Vagina (tissue), 2 donors: ENCODE measurements around the gene NCEH1. TPM values are rescaled to one million over a fixed set of nuclear protein-coding genes. Genes with fewer than 3 reads are reported as not detected.

Experiments used
- DNase-seq, 2 donors: peaks; one replicate each; pipeline ENCODE4 v3.0.0-alpha.2; 2017; ENCODE audit errors: extremely low spot score in 2 of 2
- H3K27ac ChIP-seq: fragments of 200-600 bp; sonication (generic); one replicate; pipeline ENCODE4 v1.5.1; 2019
- H3K27me3 ChIP-seq: fragments of 200-600 bp; sonication (generic); one replicate; pipeline ENCODE4 v1.5.1; 2019
- H3K36me3 ChIP-seq, 2 donors: fragments of 200-600 bp; sonication (generic); one replicate each; pipeline ENCODE4 v1.5.1; 2017 to 2019
- H3K4me1 ChIP-seq: fragments of 200-600 bp; sonication (generic); one replicate; pipeline ENCODE4 v1.5.1; 2019
- H3K4me3 ChIP-seq, 2 donors: fragments of 200-600 bp; sonication (generic); 1 replicate in 1 of 2; 2 replicates in 1 of 2; pipeline ENCODE4 v1.5.1; 2016 to 2019
- H3K9me3 ChIP-seq: fragments of 200-600 bp; sonication (generic); one replicate; pipeline ENCODE4 v1.5.1; 2019
- CTCF ChIP-seq, 3 experiments: fragments of 450-650 bp in 2 of 3; fragments of 200-600 bp in 1 of 3; sonication (generic) in 1 of 3; IDR thresholded peaks; one replicate each; pipeline ENCODE4 v1.5.1; 2017 to 2019; ENCODE audit warnings: antibody characterized with exemption in 3 of 3, mild to moderate bottlenecking in 2 of 3, moderate library complexity in 2 of 3
- POLR2A ChIP-seq, 2 donors: fragments of 450-650 bp; IDR thresholded peaks; one replicate each; pipeline ENCODE4 v1.6.1; 2017; ENCODE audit warnings: antibody characterized with exemption in 2 of 2, mild to moderate bottlenecking in 2 of 2, moderate library complexity in 2 of 2
- POLR2AphosphoS5 ChIP-seq, 2 donors: sonication (generic); formaldehyde crosslinking; IDR thresholded peaks; one replicate each; pipeline ENCODE4 v1.9.0; 2017; ENCODE audit warnings: antibody characterized with exemption in 2 of 2, mild to moderate bottlenecking in 2 of 2, low read depth in 1 of 2; ENCODE audit not compliant: insufficient read depth in 1 of 2
- intact Hi-C: fragments of 100-400 bp; cut with DNase I; formaldehyde crosslinking; loops from one replicate; pipeline ENCODE4 v1.15.1; 2023
- total RNA-seq: library from RNA; depleted of rRNA; stranded (reverse); fragments of >200 nt; gene quantifications from one replicate; pipeline ENCODE4 v1.2.3, GENCODE V29; 2016

Gene NCEH1
- total RNA-seq, 1 donor from 2014 or later, result 7.4 TPM

DNA sequence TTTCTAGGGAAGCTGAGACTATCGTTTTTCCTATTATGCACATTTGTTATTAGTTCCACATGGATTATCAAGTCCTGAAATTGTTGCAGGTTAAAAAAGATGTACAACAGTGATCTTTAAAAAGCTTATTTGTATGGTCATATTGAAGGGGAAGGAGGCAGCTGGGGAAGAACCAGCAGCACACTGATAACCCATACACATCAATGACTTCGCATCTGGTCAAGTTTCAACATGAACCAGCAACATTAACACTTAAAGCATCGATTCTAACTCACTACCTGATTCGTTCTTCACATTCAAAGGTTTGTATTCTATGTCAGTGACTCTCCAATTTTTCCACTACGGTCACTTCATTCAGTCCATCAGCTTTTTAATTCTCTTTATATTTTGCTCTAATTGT is 56.4 kb downstream of the NCEH1 start:
- Histone ChIP-seq H3K4me1 (no peaks in the 10 kb centered on the region), H3K9me3 (no peaks in the 10 kb centered on the region), H3K27ac (no peak overlapping the region), H3K36me3 (no peaks in the 10 kb centered on the region), H3K4me3 (no peak overlapping the region), H3K27me3 (no peaks in the 10 kb centered on the region)
- intact Hi-C loops, result no loop called here
- no peak for DNase-seq
- TF ChIP-seq POLR2AphosphoS5 (IDR thresholded peaks at IDR 0.05; ENCODE audit: insufficient read depth in 1 of 2, low read depth in 1 of 2) (no peak), POLR2A (IDR thresholded peaks at IDR 0.05) (no peak), CTCF (IDR thresholded peaks at IDR 0.05) (no peak)

- H3K9me3 ChIP-seq, result no peaks in the 10 kb centered on the region
- no peak overlapping the region for H3K4me3 ChIP-seq
- intact Hi-C loops, result no loop called here
- no peak overlapping the region for H3K27ac ChIP-seq
- H3K4me1 ChIP-seq, result peaks cover 7% of the 10 kb centered on the region
- no peak for TF ChIP-seq POLR2A (IDR thresholded peaks at IDR 0.05)
- no peak for TF ChIP-seq CTCF (IDR thresholded peaks at IDR 0.05)
- no peak for TF ChIP-seq POLR2AphosphoS5 (IDR thresholded peaks at IDR 0.05; ENCODE audit: insufficient read depth in 1 of 2, low read depth in 1 of 2)
- no peaks in the 10 kb centered on the region for H3K27me3 ChIP-seq
- H3K36me3 ChIP-seq, result no peaks in the 10 kb centered on the region
- no peak for DNase-seq
Measured at GRCh38 chr3:172653004-172653572, 57.8 kb downstream of the NCEH1 start.

GRCh38 chr3:172651936-172652625 is 58.8 kb downstream of the NCEH1 start:
- intact Hi-C loops, result no loop called here
- no peak overlapping the region for H3K27ac ChIP-seq
- peaks cover 17% of the 10 kb centered on the region for H3K4me1 ChIP-seq
- no peaks in the 10 kb centered on the region for H3K27me3 ChIP-seq
- no peaks in the 10 kb centered on the region for H3K9me3 ChIP-seq
- H3K4me3 ChIP-seq, result no peak overlapping the region
- DNase-seq, result no peak
- no peaks in the 10 kb centered on the region for H3K36me3 ChIP-seq
- TF ChIP-seq POLR2AphosphoS5 (IDR thresholded peaks at IDR 0.05; ENCODE audit: insufficient read depth in 1 of 2, low read depth in 1 of 2) (no peak), POLR2A (IDR thresholded peaks at IDR 0.05) (no peak), CTCF (IDR thresholded peaks at IDR 0.05) (no peak)

DNA sequence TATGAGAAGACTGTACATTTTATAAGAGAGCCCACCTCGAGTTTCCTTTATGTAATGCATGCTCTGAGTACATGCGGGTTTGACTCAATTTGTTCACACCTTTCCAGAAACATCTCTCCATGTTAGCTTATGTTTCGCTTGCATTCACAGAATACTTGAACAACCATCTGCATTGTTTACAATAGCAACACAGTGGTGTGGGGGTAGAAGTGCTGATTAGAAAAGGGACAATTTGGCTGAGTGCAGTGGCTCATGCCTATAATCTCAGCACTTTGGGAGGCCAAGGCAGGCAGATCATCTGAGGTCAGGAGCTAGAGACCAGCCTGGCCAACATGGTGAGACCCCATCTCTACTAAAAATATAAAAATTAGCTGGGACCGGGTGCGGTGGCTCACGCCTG is 60.9 kb downstream of the NCEH1 start:
- Histone ChIP-seq H3K36me3 (no peaks in the 10 kb centered on the region), H3K9me3 (no peaks in the 10 kb centered on the region), H3K27me3 (no peaks in the 10 kb centered on the region), H3K4me3 (no peak overlapping the region), H3K4me1 (peaks cover 28% of the 10 kb centered on the region), H3K27ac (no peak overlapping the region)
- intact Hi-C loops, result no loop called here
- DNase-seq, result no peak
- no peak for TF ChIP-seq POLR2AphosphoS5 (IDR thresholded peaks at IDR 0.05; ENCODE audit: insufficient read depth in 1 of 2, low read depth in 1 of 2)
- TF ChIP-seq POLR2A (IDR thresholded peaks at IDR 0.05), result no peak
- TF ChIP-seq CTCF (IDR thresholded peaks at IDR 0.05), result no peak

- Histone ChIP-seq H3K9me3 (no peaks in the 10 kb centered on the region), H3K27ac (peak overlapping the region; percentile 58), H3K4me3 (no peak overlapping the region), H3K4me1 (peaks cover 28% of the 10 kb centered on the region), H3K27me3 (no peaks in the 10 kb centered on the region), H3K36me3 (no peaks in the 10 kb centered on the region)
- TF ChIP-seq POLR2AphosphoS5 (IDR thresholded peaks at IDR 0.05; ENCODE audit: insufficient read depth in 1 of 2, low read depth in 1 of 2) (peak in 1 of 2 donors; percentile 10), CTCF (IDR thresholded peaks at IDR 0.05) (no peak)
- DNase-seq, result no peak
- intact Hi-C loops, result no loop called here
Measured at GRCh38 chr3:172648747-172649146, 62.1 kb downstream of the NCEH1 start.
